HG02840 (cell line): ENCODE data around the gene IMMT.
"Not testable (repeated sequence)": the region's sequence is repeated elsewhere in the genome, so short reads cannot be mapped to it uniquely, and the experiment has no call there.

ENCODE experiments used
- ATAC-seq: cut with Tn5 transposase; IDR thresholded peaks from one replicate; pipeline ENCODE4 v1.9.1; 2021; ENCODE audit warnings: mild to moderate bottlenecking, moderate library complexity, moderate number of reproducible peaks; ENCODE audit not compliant: unreplicated experiment, low FRiP score

The IMMT gene

DNA sequence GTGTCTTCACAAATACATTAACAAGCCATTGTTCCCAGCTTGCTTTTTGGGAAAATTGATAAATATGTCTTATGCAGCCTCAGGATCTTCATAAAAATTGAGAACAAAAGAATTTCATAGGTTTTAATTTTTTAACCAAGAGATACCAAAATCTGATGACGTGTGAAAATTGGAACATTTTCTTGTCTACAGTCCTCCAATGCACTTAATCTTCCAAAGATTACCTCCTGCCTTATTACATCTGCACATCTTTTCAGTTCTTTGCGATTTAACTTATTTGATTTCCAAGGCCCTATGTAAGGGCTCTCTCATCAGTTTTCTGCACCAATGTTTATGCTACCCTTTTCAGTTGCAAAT is 7.1 kb upstream of the IMMT start:
- no peak for ATAC-seq

DNA sequence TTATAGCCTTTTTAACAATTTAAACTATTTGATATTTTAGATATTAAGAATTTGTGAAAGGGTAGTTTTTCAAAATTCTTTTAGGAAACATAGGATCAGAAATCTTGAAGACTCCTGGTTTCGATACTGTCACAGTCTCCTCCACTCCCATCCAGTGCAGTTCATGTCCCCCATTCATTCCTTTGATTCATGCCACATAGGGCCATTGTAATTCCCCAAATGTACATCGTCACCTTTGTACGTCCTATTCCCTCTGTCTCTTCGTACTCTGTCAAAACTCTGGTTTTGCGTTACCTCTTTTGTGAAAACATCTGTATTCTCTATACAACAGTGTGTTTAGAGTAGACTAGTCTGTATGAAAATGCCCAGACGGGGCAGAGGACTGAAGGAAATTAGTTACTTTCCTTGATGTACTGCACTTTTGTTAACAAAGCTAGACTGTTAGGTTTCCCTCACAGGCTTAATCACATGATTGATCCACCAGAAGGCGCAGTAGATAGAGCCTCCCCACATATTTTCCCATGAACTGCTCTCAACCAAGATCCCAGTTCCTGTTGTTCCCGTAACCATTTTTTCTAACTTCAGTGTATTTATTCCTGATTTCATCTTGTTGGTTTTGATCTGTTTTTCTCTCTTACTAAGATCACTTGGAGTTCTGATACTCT is 6.5 kb upstream of the IMMT start:
- no peak for ATAC-seq

DNA sequence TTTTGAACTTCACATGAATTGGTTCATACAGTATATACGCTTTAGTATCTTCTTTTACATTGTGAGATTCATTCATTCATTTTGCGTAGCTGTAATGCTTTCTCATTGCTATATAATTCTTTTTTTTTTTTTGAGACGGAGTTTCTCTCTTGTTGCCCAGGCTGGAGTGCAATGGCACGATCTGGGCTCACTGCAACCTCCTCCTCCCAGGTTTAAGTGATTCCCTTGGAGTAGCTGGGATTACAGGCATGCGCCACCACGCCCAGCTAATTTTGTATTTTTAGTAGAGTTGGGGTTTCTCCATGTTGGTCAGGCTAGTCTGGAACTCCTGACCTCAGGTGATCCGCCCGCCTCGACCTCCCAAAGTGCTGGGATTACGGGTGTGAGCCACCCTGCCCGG is 5.3 kb upstream of the IMMT start:
- not testable (repeated sequence) for ATAC-seq

DNA sequence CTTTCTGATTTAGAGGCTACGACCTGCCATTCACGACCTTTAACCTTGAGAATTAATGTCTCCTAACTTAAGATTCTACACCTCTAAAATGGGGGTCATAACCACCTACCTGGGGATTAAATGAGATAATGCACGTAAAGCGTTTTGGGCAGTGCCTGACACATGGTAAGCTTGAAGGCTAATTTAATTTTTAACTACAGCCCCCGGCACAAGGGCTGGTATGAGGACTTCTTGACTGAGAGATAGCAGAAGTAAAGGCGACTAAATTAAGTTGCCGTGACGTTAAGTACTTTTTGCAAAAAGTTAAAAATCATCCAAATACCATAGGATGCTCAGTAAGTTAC is 4.5 kb upstream of the IMMT start:
- ATAC-seq = no peak

DNA sequence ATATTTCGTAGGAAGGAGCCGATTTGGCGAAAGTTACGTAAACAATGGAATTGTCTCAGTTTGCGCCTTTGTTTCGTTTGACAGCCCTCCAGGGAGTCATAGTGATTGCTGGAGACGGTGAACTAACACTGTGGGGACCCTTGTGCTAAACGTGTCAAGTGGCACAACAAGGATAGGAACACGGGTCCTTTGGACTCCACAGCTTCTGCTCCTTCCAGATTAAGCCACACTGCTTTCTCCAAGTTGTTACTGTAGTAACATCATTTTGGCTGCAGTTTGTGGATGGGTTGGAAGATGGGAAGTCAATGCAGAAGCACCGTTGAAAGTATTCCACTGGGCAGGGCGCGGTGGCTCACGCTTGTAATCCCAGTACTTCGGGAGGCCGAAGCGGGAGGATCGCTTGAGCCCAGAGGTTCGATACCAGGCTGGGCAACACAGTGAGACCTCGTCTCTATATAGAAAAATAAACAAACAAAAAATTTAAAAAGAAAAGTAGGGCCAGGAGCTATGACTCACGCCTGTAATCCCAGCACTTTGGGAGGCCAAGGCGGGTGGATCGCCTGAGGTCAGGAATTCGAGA is 636 bp upstream of the IMMT start:
- no peak for ATAC-seq

DNA sequence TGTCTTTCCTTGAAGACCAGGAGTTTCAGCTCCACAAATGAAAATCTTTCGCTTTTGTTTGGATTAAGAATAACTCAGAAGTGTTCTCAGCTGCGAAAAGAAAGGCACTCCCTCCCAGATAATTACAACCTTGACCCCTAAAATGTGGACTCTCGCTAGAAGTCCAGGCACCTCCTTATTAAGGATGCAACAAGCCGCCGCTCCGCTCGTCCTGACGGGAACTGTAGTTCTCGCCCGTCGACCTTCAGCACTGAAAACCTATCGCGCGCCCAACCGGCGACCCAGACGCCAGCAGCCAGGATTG is 559 bp downstream of the IMMT start:
- ATAC-seq = no peak

DNA sequence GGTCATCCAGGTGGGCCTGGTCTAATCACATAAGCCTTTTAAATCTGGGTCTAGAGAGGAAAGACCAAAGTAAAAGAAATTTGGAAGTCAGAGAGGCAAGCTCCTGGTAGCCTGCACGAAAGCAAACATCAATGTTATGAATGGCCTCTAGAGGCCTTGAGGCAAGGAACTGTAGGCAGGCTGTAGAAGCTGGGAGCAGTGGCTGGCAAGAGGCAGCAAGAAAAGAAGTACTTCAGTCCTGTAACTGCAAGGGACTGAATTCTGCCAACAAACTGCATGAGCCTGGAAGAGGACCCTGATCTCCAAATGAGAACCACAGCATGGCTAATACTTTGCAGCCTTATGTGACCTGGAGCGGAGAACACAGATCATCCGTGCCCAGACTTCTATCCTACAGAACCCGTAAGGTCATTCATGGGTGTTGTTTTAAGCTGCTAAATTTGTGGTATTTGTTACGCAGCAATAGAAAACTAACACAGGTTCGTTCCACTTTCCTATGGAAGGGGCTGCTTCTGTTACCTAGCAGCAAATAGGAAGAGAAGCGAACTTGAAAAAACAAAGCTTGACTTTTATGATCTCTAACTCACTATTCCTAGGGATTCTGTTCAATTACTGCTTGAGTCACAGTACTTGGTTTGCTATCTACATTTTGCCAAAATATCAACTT is 1.2 kb downstream of the IMMT start:
- ATAC-seq = no peak

DNA sequence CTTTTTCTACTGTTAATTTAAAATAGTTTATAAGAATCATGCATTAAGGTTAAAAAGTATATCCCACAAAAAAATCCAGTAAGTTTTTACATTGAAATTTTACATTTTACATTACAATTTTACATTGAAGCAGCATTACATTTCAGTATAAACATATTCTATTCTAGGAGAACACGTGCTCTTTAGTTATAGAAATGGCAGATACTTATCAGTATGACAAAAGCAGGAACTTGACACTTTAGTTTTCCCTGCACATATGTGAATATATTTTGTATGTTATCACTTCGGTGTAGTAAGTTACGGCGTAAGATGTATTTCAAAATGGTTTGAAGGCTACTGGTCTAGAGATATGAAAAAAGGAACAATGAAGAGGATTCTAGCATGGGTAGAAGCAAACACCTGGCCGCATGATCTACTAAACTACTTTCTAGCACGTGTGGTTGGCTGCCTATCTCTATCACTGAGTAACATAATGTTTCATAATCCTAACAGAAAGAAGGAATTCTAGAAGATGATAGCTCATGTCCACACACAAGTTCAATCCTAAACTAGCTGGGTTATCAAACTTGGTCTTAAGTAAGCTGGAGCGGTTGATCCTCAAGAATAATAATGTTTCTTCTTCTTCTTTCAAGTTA is 5.4 kb downstream of the IMMT start:
- ATAC-seq = no peak

DNA sequence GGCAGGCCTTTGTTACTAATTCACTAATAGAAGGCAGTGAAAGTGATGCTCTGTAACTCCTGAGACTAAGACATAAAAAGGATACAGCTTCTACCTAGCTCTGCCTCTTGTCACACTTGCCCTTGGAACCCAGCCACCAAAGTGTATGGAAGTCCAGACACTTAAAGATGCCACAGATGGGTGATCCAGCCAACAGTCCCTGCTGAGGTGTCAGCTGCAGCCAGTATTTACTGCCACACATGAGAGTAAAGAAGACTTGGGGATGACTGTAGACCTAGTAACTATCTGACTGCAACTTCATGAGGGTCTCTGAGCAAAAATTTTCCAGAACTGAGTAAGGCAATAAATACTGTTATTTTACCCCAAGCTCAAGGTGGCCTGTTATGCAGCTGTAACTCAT is 8.8 kb downstream of the IMMT start:
- no peak for ATAC-seq

DNA sequence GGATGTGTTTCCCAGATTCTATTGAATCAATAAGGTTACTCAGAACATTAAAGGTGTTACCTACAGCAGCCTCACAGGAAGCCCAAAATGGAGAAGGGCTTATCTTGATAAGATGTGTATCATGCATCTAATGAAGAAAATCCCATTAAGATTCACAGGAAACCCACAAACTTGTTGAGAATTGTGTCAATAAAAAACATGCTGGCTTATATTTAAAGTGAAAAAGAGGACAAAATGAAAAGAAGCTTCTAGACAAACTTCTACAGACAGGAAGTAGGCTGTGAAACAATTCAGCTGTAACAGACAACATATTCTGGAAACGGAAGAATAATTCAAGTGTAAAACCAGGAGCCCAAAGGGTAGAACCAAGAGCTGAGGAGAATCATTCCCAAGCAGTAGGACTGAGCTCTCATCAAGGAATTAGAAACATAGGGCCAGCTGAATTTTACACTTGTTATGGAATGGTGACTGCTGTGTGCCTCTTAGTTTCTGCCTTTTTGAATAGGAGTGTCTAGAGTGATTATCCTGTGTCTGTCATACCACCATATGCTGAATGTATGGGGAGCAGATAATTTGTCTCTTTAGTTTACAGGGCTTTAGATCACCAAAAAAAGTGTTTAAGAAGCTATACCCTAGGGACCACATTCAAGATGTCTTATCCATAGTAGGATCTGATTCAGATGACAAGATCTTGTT is 9.6 kb downstream of the IMMT start:
- ATAC-seq = no peak

DNA sequence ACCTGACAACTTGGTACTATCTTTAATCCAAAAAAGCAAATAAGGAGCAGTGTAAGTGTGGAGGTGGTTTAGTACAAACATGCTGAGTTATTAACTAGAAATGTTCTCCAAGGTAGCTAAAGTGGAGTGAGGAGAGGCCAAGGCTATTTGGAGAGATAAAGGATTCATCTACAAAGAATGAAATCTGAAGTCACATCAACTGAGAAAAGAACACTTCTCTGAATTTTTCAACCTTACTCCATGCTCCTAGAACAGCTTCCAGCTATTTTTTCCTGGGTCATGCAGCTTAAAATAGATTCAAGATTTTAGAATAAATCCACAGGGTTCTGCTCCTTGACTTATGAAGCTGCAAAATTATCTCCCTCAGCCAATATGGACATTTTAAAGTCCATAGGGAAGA is 18.7 kb downstream of the IMMT start:
- ATAC-seq = no peak

DNA sequence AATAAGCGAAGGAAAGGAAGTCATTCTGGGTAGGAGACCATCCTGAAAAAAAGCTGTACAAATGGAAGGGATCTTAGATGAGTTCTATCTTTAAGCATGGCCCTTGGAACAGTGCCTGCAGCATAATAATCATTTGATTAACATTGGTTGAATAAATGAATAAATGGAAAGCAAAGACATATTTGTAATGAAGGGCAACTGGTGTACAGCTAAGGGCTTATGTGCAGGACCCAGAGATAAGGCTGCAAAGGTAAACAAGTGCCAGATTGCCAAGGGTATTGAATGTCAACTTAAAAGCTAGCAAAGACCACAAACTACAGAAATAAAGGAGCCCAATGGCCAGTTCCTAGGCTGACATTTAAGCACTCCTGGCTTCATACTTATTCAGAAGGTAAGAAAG is 19.4 kb downstream of the IMMT start:
- no peak for ATAC-seq

DNA sequence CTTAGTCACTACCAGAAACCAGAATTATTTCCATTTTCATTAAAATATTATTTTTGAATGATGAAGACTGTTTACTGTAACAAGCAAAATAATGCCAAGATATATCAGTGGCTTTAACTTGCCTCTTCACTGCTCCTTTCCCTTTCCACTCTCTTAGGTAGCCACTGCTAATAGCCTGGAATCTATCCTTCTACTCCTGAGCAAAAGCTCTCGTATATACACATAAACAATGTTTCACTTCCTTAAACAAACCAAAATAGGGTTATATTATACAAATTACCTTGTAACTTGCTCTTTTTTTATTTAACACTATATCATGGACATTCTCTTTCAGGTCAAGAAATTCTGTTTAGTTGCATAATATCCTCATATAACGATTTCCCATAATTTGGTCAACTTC is 20.8 kb downstream of the IMMT start:
- no peak for ATAC-seq

DNA sequence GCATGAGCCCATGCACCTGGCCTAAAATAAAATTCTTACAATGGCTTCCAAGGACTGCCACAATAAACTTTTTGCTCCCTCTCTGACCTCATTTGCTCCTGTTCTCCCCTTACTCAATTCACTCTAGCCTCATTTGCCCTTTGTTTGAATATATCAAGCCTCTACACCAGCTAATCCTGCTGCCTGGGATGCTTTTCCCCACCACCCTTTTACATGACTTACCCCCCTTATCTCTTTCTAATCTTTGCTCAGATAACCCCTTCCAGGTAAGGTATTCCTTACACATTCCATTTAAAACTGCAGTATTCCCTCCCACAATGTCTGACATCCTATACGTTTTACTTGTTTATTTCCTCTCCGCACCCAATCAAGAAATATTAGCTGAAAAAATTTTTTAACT is 22.7 kb downstream of the IMMT start:
- no peak for ATAC-seq

DNA sequence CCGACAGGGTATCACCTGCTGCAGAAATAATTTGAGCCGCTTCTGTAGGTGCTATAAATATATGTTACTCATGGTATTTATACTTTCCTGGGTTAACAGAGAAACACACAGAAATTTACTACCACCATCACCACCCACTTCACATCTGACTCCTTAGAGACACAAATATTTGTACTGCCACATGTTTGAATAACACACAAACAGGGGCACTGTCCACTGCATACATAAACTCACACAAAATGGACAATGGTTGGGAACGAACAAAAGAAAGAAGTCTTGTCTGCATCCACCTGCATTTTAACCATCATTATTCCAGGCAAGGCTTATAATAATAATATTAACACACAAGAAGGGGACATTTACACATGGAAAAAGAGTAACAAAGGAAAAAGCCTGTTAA is 24.0 kb downstream of the IMMT start:
- ATAC-seq = no peak

DNA sequence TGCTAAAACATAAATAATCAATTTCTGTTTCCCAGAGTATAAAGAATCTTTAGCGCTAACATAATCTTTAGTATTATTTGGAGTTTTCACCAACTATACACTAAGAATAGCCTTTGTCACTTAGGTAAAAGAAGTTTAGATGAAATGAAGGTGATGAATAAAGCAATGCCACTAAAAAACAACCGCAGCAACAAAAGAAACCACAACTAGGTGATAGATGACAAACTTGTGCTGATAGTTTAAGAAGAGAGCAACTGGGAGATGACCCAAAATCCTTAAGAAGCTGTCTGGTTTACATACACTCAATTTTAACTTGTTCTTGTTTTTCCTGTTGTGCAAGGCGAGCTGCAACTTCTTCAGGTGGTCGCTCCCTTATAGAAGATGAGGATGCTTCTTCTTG is 24.8 kb downstream of the IMMT start:
- ATAC-seq = no peak

DNA sequence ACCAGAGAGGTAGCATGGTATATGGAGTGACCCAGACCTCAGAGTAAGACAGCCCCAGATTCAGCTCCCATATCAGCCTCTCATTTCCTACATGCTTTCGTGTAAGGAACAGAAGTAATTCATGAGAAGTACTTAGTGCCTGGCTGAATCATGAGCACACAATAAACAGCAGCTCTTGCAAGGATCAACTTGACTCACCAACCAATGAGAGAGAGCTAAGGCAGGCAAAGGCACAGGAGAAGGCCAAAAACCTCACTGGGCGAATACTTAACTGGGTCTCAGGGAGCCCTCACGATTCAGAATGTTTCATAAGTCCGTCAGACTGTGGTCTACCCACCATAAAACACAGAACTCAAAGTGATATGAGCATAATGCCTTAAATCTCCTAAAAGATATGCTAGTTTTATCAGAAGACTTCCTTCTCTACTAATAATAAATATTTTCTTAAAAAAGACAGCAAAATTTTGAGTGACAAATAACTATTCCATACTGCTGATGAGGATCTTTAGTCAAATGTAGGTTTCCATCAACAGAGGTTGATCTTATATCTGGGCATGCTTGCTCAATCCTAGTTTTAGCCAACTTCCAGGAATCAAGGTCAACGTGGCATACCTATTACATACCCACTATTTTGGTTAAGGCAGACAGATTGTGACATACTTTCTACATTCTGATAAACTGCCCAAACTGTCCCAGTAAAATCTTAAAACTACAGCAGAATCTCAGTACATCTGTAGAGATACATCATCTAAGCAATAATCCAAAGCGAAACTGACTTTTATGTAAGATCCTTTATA is 34.9 kb downstream of the IMMT start:
- no peak for ATAC-seq

DNA sequence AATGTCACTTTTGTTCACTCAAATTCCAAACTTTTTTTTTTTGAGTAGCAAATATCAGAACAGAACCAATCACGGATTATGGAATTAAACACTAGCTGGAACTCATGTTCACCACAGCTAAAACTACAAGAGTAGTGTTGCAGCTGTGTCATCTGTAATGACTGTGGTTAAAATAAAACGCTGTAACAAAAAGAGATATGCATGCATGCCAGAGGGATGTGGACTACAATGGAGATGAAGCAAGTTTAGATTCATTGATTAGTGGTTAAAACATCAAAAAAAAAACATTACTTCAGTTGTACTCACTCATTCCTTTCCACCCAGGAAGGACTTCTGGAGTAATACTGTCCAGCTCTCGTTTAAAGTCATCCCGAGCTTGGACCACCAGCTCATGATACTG is 37.0 kb downstream of the IMMT start:
- no peak for ATAC-seq

DNA sequence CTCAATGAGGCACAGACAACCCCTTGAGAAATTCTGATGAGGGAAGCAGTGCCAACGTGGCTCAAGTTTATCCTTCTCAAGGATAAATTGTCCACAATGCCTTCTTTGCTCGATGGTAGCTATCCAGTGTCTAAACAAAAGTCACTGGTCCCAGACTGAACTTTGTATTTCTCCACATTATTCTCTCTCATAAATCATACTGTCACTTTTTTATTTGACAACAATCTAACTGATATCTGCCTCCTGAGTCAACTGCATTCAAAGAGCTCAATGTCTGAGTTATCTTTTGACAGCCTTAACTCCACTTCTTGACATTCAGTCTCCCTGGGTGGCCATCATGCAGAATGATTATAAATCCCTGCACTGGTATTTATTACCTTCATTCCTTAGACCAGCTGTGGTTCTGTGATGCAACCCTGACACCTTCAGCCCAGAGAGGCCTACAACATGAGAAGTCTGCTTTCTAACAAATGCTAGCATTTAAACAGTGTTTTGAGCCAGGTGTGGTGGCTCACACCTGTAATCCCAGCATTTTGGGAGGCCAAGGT is 38.2 kb downstream of the IMMT start:
- no peak for ATAC-seq

DNA sequence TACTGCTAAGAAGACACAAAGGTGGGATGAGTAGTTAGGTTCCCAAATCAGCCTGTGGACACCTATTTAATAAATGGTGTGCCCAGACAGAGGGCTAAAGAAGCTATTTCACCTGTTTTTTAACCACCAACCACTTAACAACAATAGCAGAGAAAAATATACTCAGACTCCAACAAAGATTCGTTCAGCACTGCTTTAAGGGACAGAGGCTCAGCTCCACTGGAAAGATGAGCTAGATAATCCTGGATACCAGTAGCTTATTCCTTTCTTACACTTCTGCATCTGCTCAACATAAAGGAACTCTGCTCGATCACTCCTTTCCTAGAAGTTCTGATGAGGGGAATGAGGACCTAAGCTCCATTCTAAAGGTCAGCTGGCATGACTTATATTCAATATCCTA is 44.8 kb downstream of the IMMT start:
- ATAC-seq = no peak

DNA sequence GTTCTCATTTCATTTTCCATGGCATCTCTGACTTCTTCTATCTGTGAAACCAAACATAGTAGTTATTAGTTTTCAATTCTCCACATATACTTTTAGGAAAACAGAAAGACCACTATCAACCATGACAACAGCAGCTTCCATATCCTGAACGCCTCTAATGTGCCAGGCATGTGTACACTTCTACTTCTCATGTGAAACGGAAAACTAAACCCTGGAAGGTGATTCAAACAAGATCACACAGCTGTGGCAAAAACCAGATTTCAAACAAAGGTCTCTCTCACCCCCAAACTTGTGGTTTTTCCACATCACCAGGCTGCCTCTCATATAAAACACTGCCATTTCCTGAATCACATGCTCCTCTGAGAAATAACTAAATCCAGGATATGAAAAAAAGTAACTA is 47.5 kb downstream of the IMMT start:
- ATAC-seq = no peak
